HL-60 (cell line): ENCODE results near the gene ELMOD3.
A peak's percentile ranks its signal among the peaks of the same experiment; 100 is the strongest.

Experiments
- DNase-seq, 2 experiments: peaks; one replicate each; pipeline ENCODE4 v3.0.0-alpha.2; 2010 to 2020; ENCODE audit warnings: low read depth in 1 of 2, low spot score in 1 of 2
- H3K27ac ChIP-seq: fragments of 250-450 bp; sonication (Bioruptor Pico); replicated peaks from 2 replicates; pipeline ENCODE4 v1.5.1; 2020; ENCODE audit warnings: mild to moderate bottlenecking, moderate library complexity
- H3K27me3 ChIP-seq: fragments of 250-450 bp; sonication (Bioruptor Pico); 2 replicates; pipeline ENCODE4 v1.5.1; 2021; ENCODE audit warnings: mild to moderate bottlenecking, moderate library complexity; ENCODE audit not compliant: insufficient read depth, poor library complexity, severe bottlenecking
- H3K4me3 ChIP-seq: replicated peaks from 2 replicates; pipeline ENCODE4 v1.5.1; 2011; ENCODE audit warnings: mild to moderate bottlenecking, control low read depth, low read length; ENCODE audit not compliant: insufficient read depth
- GABPA ChIP-seq: IDR thresholded peaks from 2 replicates; pipeline ENCODE4 v1.6.1; 2012; ENCODE audit warnings: low read depth
- POLR2AphosphoS5 ChIP-seq: IDR thresholded peaks from 2 replicates; pipeline ENCODE4 v1.6.1; 2012; ENCODE audit warnings: low read depth
- SPI1 ChIP-seq: IDR thresholded peaks from 2 replicates; pipeline ENCODE4 v1.6.1; 2012; ENCODE audit warnings: low read depth, mild to moderate bottlenecking, borderline replicate concordance
- TF ChIP-seq, protein P1 (sequence below): IDR thresholded peaks from 2 replicates; pipeline ENCODE4 v1.6.1; 2012; ENCODE audit warnings: low read depth; ENCODE audit not compliant: insufficient replicate concordance
- TF ChIP-seq, protein P2 (sequence below): IDR thresholded peaks from one replicate; pipeline ENCODE4 v1.5.1; 2011; ENCODE audit warnings: low read length, control low read depth, inconsistent platforms; ENCODE audit not compliant: insufficient read depth

The ELMOD3 gene

DNA sequence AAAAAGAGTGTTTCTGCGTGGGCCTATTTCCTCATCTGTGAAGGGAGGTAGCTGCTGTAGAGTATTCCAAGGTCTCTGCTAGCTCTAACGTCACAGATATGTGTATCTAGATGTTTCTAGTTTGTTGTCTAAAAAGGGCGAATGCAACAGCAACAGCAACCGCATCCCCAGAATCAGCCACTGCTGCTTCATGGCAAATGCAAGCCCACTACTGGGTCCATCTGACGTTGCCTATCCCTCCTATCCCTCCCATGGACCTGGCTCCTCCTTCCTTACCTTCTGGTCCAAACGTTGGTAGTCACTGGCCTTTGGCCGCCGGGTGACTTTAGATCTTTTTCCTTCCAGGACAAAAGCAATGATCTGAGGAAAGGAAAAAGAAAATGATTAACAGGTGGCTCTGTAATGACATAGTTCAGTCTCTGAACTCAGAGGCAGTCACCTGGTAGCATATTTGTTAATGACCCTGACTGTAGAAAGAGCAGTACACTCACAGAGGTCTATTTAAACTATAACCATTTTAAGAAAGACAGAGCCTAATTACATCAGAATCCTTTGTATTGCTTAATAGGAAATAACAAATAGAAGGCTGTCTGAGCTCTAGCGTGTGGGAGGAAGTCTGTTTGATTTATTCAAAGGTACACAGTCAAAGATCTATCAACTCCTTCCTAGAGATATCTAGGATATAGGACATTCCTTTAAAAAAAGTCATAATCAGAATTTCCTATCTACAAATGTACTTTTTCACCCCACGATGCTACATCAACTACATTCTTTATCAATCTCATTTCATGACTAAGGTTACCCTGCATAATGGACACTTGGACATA lies 29.7 kb upstream of the ELMOD3 start:
- H3K27ac ChIP-seq, result 0 out of 2 replicates have a peak overlapping the region, but pooled peaks have one; percentile 2
- no peak for DNase-seq

DNA sequence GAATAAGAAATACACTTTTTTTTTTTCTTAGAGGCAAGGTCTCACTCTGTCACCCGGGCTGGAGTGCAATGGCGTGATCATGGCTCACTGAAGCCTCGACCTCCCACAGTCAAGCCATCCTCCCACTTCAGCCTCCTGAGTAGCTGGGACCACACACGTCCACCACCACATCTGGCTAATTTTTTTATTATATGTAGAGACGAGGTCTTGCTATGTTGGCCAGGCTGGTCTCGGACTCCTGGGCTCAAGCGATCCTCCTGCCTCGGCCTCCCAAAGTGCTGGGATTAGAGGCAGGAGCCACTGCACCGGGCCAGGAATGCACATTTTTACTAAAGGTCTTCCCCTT lies 29.1 kb upstream of the ELMOD3 start:
- no peak for DNase-seq
- Histone ChIP-seq H3K27ac (peak overlapping the region; percentile 96), H3K27me3 (no peaks in the 10 kb centered on the region), H3K4me3 (peak overlapping the region; percentile 78)
- TF ChIP-seq POLR2AphosphoS5 (no peak), SPI1 (no peak), GABPA (no peak)
- TF ChIP-seq, protein P1, sequence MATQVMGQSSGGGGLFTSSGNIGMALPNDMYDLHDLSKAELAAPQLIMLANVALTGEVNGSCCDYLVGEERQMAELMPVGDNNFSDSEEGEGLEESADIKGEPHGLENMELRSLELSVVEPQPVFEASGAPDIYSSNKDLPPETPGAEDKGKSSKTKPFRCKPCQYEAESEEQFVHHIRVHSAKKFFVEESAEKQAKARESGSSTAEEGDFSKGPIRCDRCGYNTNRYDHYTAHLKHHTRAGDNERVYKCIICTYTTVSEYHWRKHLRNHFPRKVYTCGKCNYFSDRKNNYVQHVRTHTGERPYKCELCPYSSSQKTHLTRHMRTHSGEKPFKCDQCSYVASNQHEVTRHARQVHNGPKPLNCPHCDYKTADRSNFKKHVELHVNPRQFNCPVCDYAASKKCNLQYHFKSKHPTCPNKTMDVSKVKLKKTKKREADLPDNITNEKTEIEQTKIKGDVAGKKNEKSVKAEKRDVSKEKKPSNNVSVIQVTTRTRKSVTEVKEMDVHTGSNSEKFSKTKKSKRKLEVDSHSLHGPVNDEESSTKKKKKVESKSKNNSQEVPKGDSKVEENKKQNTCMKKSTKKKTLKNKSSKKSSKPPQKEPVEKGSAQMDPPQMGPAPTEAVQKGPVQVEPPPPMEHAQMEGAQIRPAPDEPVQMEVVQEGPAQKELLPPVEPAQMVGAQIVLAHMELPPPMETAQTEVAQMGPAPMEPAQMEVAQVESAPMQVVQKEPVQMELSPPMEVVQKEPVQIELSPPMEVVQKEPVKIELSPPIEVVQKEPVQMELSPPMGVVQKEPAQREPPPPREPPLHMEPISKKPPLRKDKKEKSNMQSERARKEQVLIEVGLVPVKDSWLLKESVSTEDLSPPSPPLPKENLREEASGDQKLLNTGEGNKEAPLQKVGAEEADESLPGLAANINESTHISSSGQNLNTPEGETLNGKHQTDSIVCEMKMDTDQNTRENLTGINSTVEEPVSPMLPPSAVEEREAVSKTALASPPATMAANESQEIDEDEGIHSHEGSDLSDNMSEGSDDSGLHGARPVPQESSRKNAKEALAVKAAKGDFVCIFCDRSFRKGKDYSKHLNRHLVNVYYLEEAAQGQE, result no peak
- TF ChIP-seq, protein P2, sequence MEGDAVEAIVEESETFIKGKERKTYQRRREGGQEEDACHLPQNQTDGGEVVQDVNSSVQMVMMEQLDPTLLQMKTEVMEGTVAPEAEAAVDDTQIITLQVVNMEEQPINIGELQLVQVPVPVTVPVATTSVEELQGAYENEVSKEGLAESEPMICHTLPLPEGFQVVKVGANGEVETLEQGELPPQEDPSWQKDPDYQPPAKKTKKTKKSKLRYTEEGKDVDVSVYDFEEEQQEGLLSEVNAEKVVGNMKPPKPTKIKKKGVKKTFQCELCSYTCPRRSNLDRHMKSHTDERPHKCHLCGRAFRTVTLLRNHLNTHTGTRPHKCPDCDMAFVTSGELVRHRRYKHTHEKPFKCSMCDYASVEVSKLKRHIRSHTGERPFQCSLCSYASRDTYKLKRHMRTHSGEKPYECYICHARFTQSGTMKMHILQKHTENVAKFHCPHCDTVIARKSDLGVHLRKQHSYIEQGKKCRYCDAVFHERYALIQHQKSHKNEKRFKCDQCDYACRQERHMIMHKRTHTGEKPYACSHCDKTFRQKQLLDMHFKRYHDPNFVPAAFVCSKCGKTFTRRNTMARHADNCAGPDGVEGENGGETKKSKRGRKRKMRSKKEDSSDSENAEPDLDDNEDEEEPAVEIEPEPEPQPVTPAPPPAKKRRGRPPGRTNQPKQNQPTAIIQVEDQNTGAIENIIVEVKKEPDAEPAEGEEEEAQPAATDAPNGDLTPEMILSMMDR, result no peak

More for the DNA sequence above, 29.7 kb upstream of the ELMOD3 start:
- peak overlapping the region; percentile 78 for H3K4me3 ChIP-seq
- H3K27me3 ChIP-seq, result no peaks in the 10 kb centered on the region
- TF ChIP-seq, protein P2, result no peak
- peak; percentile 76 for TF ChIP-seq SPI1

DNA sequence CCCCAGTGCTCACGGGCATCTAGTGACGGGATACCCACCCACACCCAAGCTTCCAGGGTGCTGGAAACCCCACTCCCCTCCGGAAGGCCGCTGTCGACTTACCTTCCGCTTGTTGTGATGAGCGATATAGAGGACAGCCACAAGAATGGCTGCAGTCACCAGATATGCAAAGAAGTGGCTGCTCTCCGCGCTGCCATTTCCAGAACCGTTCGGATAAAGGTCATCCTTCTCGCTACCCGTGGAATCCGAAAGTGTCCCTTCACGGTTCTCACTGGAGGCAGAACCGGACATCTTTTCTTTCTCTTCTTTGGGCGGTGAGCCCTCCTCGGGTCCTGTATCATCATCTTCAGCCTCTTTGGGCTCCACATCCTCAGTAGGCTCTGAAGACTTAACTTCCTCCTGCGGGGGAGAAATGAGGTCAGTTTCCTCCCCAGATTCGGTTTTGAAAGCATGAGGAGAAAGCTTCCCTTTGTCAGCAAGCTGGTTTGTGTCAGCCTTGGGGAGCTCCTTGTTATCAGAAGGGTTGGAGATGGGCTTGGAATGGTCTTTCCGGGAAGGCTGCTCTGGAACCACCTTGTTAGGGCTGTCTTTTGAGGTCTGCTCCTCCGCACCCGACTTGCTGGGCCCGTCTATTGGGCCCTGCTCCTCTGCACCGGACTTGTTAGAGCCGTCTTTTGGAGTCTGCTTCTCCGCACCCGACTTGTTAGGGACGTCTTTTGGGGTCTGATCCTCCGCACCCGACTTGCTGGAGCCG lies 28.0 kb upstream of the ELMOD3 start:
- DNase-seq, result peak in 1 of 2 experiments; percentile 86
- Histone ChIP-seq H3K4me3 (peak overlapping the region; percentile 78), H3K27me3 (no peaks in the 10 kb centered on the region), H3K27ac (peak overlapping the region; percentile 96)
- TF ChIP-seq SPI1, result peak; percentile 48; the same call in 1 of the 2 replicates
- TF ChIP-seq, protein P1, result no peak

DNA sequence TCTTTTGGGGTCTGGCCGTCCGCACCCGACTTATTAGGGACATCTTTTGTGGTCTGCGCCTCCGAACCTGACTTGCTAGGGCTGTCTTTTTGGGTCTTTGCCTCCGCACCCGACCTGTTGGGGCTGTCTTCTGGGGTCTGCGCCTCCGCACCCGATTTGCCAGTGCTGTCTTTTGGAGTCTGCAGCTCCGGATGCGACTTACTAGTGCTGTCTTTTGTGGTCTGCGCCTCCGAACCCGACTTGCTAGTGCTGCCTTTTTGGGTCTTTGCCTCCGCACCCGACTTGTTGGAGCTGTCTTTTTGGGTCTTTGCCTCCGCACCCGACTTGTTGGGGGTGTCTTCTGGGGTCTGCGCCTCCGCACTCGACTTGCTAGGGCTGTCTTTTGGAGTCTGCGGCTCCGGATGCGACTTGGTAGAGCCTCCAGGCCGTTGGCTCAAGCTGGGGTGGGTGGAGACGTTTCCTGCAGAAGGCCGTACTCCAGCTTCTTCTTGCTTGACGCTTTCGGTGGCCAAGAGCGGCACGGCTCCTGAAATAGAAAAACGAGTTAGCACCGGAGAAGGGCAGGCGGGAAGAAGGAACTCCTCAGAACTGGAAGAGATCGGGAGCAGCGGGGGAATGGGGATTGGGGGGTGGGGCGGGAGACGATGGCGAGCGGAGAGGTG lies 27.3 kb upstream of the ELMOD3 start:
- peak in 1 of 2 experiments; percentile 48 for DNase-seq
- TF ChIP-seq, protein P2, result no peak
- TF ChIP-seq POLR2AphosphoS5 (no peak), SPI1 (no peak), GABPA (no peak)
- TF ChIP-seq, protein P1, result no peak
- no peaks in the 10 kb centered on the region for H3K27me3 ChIP-seq
- H3K4me3 ChIP-seq, result peak overlapping the region; percentile 78
- peak overlapping the region; percentile 96 for H3K27ac ChIP-seq
